Hematopoietic multipotent progenitor cell treated with erythropoietin and hydrocortisone succinate and interleukin-3 and kit ligand, for 15 days (in vitro differentiated cells): ENCODE data around the gene CD4.
"Not testable (repeated sequence)": the region's sequence is repeated elsewhere in the genome, so short reads cannot be mapped to it uniquely, and the experiment has no call there.

Experiments
- DNase-seq: peaks from one replicate; pipeline ENCODE4 v3.0.0-alpha.2; 2015; ENCODE audit warnings: low spot score

Gene CD4

GRCh38 chr12:6847676-6848075, 58.3 kb downstream of the CD4 start:
- no peak for DNase-seq

GRCh38 chr12:6849427-6849826, 60.1 kb downstream of the CD4 start:
- DNase-seq, result no peak

DNA sequence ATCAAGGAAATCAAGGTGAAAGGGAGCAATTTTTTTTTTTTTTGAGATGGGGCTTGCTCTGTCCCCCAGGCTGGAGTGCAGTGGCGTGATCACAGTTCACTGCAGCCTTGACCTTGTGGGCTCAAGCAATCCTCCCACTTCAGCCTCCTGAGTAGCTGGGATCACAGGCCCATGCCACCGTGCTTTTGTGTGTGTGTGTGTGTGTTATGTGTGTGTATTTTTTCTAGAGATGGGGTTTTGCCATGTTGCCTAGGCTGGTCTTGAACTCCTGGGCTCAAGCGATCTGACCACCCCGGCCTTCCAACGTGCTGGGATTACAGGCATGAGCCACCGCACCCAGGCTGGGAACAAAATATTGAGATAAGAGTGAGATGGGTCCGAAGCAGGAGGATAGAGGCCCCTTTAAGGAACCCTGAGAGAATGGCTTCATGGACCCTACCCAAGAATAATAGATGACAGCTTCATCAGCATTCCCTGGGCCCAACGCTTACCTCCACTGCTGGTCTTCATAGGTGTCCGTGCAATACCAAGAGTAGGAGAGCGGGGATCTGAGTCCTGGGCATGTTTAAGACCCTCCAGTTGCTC, 60.7 kb downstream of the CD4 start:
- DNase-seq, result no peak

DNA sequence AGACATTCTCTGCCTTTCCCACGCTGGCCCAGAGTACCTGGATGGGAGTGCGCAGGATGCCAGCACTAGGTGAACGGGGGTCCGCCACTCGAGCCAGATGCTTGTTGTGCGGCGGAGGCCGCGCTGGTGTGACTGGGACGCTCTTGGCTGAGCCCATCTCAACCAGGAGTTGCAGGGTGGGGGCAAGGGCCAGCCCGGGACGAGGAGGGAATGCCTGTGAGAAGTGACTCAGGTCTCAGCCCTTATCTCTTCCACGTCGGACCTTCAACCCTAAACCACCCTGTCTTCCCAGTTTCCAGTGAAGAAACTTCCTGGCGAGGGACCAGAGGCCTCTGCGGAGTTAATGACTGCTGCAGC, 61.4 kb downstream of the CD4 start:
- DNase-seq, result no peak

- DNase-seq, result peak; percentile 99
These were observed 62.0 kb downstream of the CD4 start, which contains the start of gene CDCA3 for GRCh38 chr12:6851153-6851920. Gene CDCA3, minus strand, starts transcription at chr12:6851286. Its CDS starts 334 bp downstream, at chr12:6850952.

GRCh38 chr12:6851921-6852650, 62.8 kb downstream of the CD4 start, which contains the start of gene USP5:
Gene USP5, plus strand, starts transcription at chr12:6852150. Its CDS starts 30 bp downstream, at chr12:6852180.
- DNase-seq, result peak; percentile 100

DNA sequence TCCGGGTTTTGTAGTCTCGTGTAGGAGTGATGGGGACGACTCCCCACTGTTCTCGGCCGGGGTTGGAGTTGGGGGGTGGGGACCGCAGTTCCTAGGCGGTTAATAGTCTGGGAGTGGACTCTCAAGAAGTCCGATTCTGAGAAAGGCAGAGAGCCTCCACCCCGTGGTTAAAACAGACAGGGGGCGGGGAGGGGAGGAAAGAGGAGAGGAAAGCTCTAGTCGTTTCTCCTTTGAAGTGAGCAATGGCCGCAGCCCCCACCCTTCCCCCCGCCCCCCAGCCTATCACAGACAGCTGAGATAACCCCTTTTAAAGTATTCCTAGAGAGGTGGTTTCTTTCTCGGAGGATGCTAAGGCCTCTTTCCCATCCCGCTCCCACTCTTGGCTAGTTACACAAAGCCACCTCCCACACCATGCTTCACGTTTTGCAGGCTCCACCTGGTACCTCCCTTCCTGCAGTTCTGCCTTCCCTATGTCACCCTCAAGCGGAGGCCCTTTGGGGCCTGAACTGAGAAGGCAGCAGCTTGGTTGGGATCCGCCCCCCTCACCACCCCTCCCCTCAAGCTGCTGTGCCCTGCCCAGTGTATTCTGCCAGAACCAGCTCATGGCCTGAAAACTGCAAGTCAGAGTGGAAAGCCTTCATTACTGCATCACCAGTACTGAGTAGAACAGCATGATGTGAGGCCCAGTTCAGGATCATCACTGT, 63.5 kb downstream of the CD4 start:
- DNase-seq, result peak; percentile 86

DNA sequence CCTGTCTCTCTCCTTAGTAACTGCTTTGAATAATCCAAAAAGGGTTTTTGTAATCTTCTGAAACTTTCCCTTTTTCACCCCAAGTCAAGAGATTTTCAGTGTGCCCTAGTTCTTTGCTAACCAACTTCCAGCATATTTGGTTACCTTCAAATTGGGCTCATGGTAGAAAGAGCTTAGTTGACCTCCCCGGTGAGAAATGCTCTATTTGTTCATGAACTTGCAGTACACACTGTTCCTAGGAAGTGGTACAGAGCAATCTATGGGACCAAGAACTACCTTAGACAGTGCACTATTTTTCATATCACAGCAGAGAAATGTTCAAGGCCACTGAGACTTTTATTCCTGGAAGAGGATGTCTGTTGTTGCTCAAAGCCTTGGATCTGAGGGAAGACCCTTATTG, 64.3 kb downstream of the CD4 start:
- no peak for DNase-seq

- DNase-seq, result no peak
These were observed 64.7 kb downstream of the CD4 start for GRCh38 chr12:6854036-6854435.

DNA sequence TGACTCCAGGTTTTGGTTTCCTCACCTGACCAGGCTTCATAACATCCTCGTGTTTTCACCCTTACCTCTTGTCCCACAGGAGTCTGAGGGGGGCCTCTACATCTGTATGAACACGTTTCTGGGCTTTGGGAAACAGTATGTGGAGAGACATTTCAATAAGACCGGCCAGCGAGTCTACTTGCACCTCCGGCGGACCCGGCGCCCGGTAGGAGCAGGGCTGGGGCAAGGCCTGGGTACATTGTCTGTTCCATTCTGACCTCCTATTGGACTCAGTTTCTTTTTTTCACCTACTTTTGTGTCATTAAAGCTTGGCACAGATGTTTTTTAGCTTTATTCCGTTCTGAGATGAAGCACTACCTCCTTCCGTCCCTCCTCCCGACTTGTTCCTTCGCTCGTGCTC, 66.0 kb downstream of the CD4 start:
- DNase-seq, result no peak

GRCh38 chr12:6858799-6859198, 69.5 kb downstream of the CD4 start:
- no peak for DNase-seq

DNA sequence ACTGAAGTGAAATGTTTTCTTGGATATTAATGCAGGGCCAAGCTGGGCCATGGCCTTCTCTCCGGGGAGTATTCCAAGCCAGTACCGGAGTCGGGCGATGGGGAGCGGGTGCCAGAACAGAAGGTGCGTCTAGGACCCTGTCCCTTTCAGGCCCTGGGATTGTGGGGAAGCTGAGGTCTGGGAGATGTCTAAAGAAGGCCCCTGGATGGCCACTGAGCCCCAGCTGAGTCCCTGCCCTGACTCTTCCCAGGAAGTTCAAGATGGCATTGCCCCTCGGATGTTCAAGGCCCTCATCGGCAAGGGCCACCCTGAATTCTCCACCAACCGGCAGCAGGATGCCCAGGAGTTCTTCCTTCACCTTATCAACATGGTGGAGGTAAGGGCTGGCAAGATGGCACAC, 70.8 kb downstream of the CD4 start:
- no peak for DNase-seq

DNA sequence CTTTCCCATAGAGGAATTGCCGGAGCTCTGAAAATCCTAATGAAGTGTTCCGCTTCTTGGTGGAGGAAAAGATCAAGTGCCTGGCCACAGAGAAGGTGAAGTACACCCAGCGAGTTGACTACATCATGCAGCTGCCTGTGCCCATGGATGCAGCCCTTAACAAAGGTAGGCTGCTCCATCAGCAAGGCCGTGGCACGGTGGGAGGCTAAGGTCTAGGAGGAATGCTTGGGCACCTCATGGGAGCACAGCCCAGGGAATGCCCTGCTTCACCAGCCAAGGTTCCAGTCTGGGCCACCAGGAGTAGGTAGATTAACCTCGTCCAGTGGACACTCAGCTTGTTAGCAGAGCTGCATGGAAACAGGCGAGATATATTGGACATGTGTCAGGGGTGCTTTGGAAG, 71.6 kb downstream of the CD4 start:
- no peak for DNase-seq

GRCh38 chr12:6861391-6861790, 72.1 kb downstream of the CD4 start:
- DNase-seq, result no peak

DNA sequence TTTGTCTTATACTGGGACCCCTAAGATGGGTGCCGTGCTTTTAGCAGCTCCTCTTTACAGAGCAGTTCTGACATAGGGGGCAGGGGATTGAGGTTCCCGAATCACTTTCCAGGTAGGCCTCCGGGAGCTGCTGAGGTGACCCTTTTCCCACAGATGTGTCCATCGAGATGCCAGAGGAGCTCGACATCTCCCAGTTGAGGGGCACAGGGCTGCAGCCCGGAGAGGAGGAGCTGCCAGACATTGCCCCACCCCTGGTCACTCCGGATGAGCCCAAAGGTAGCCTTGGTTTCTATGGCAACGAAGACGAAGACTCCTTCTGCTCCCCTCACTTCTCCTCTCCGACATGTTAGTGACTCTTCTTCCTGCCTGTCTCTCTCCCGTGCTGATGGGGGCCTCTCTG, 73.7 kb downstream of the CD4 start:
- DNase-seq, result no peak

DNA sequence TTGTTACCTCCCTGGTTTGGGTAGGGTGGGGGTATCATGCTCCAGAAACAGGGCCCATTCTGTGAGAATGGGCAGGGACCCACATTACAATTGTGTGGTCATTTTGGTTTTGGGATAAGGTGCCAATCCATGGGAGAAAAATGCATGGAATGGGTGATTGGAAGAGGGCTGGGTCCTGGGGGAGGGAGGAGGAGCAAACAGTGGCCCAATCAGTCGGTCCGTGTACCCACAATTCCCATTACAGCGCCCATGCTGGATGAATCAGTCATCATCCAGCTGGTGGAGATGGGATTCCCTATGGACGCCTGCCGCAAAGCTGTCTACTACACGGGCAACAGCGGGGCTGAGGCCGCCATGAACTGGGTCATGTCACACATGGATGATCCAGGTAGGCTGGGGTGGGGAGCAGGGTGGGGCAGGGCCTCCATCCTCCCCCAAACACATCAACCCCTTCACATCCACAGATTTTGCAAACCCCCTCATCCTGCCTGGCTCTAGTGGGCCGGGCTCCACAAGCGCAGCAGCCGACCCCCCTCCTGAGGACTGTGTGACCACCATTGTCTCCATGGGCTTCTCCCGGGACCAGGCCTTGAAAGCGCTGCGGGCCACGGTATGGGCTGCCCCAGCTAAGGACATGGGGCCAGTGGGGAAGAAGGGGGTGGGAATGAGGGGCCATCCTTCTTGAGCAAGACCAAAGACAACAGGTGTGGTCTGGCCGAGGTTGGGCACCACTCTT, 74.4 kb downstream of the CD4 start:
- no peak for DNase-seq

GRCh38 chr12:6865307-6865706, 76.0 kb downstream of the CD4 start:
- not testable (repeated sequence) for DNase-seq

GRCh38 chr12:6866163-6866919, 77.0 kb downstream of the CD4 start:
- DNase-seq, result no peak

DNA sequence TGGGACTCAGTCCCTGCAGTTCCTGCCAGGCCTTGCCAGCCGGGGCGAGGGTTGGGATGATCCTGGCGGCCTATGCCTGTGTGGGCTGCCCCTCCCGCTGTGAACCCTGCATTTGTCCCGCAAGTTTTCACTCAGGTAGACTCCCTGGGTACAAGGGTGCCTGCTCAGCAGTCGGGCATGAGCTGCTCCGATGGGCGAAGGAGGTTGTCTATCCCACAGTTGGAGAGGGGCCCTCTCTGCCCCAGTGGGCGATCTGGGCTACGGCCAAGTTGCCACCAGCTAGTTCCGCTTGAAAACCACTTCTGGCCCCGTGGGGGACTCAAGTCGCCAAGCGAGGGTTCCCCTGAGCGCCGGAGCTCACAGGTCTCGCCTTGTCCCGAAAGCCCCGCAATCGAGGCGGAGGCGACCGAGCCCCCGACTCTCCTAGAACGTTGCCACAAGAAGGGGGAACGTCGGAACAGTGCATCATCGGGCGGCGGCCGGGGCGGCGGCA, 77.6 kb downstream of the CD4 start:
- DNase-seq, result no peak

GRCh38 chr12:6867413-6868210, 78.3 kb downstream of the CD4 start, which contains the start of gene TPI1:
Gene TPI1, plus strand, starts transcription at chr12:6867531. Its CDS starts 36 bp downstream, at chr12:6867567.
- peak; percentile 82 for DNase-seq
